Activated CD4-positive, alpha-beta T cell treated with anti-CD3 and anti-CD28 coated beads for 36 hours (primary cell): ENCODE data around the gene KDM1B. TPM values are rescaled to one million over a fixed set of nuclear protein-coding genes. Genes with fewer than 3 reads are reported as not detected.
"Not testable (repeated sequence)": the region's sequence is repeated elsewhere in the genome, so short reads cannot be mapped to it uniquely, and the experiment has no call there.

ENCODE experiments used
- ATAC-seq: fragments of 200-7000 bp; cut with Tn5 transposase; one replicate; pipeline ENCODE4 v1.10.0; 2021; ENCODE audit warnings: mild to moderate bottlenecking, moderate library complexity
- CTCF ChIA-PET: fragments of 350-600 bp; sonication (Branson Sonifier 250); formaldehyde crosslinking; loops from one replicate; lab custom pipeline; 2021; ENCODE audit warnings: antibody characterized with exemption; lab: Charles Lee
- POLR2A ChIA-PET: fragments of 350-600 bp; sonication (Branson Sonifier 250); formaldehyde crosslinking; loops from one replicate; lab custom pipeline; 2021; ENCODE audit warnings: antibody characterized with exemption, inconsistent platforms; lab: Charles Lee
- DNase-seq: peaks from one replicate; pipeline ENCODE4 v3.0.0-alpha.2; 2020
- H3K27ac Mint-ChIP-seq: one replicate; pipeline ENCODE4 v1.8.0; 2021; ENCODE audit warnings: mixed read lengths
- H3K27me3 Mint-ChIP-seq: one replicate; pipeline ENCODE4 v1.8.0; 2021; ENCODE audit warnings: mixed read lengths
- H3K36me3 Mint-ChIP-seq: one replicate; pipeline ENCODE4 v1.8.0; 2021; ENCODE audit warnings: low read depth, mixed read lengths
- H3K4me1 Mint-ChIP-seq: one replicate; pipeline ENCODE4 v1.8.0; 2021; ENCODE audit warnings: mixed read lengths
- H3K4me3 Mint-ChIP-seq: one replicate; pipeline ENCODE4 v1.8.0; 2021; ENCODE audit warnings: mild to moderate bottlenecking, moderate library complexity, mixed read lengths
- H3K9me3 Mint-ChIP-seq: one replicate; pipeline ENCODE4 v1.8.0; 2021; ENCODE audit warnings: low read depth, mixed read lengths
- intact Hi-C, 2 experiments: fragments of 100-400 bp; cut with DNase I in 1 of 2; cut with micrococcal nuclease in 1 of 2; formaldehyde crosslinking; loops; one replicate each; pipeline versions ENCODE4 v1.14.2 to v1.15.1; 2022 to 2024; cut with DNase I, micrococcal nuclease
- total RNA-seq, 2 experiments: library from RNA; stranded (reverse); gene quantifications; one replicate each; pipeline ENCODE4 v1.2.3, GENCODE V29; 2021

Gene KDM1B
- total RNA-seq, 2 experiments from 2014 or later = 13.4 to 13.9 TPM

GRCh38 chr6:18176198-18176597, 21.0 kb downstream of the KDM1B start:
- POLR2A ChIA-PET, H3K4me1 Mint-ChIP-seq, H3K9me3 Mint-ChIP-seq, H3K27ac Mint-ChIP-seq, CTCF ChIA-PET, H3K4me3 Mint-ChIP-seq, H3K27me3 Mint-ChIP-seq, ATAC-seq, DNase-seq, intact Hi-C loops: not testable (repeated sequence)
- peaks cover 49% of the 10 kb centered on the region for H3K36me3 Mint-ChIP-seq

GRCh38 chr6:18177286-18177965, 22.2 kb downstream of the KDM1B start:
- DNase-seq (no peak), ATAC-seq (no peak)
- Mint-ChIP-seq H3K36me3 (peaks cover 49% of the 10 kb centered on the region), H3K27ac (no peak overlapping the region), H3K27me3 (no peaks in the 10 kb centered on the region), H3K4me3 (no peak overlapping the region), H3K9me3 (peaks cover 6% of the 10 kb centered on the region), H3K4me1 (peaks cover 3% of the 10 kb centered on the region)
- POLR2A ChIA-PET = interaction anchor here (0.7 kb wide), 1 partner anchor 418 kb away, joined by 3 read pairs; no protein-coding TSS in a partner anchor
- CTCF ChIA-PET = no interaction called here
- intact Hi-C loops = no loop called here

- peaks cover 48% of the 10 kb centered on the region for H3K36me3 Mint-ChIP-seq
- H3K9me3 Mint-ChIP-seq = peaks cover 6% of the 10 kb centered on the region
- H3K4me1 Mint-ChIP-seq = peaks cover 2% of the 10 kb centered on the region
- ATAC-seq (no peak), DNase-seq (no peak)
- no peak overlapping the region for H3K27ac Mint-ChIP-seq
- intact Hi-C loops = no loop called here
- CTCF ChIA-PET = interaction anchor here (0.5 kb wide), 1 partner anchor 1284 kb away, joined by 3 read pairs; no protein-coding TSS in a partner anchor
- no peaks in the 10 kb centered on the region for H3K27me3 Mint-ChIP-seq
- POLR2A ChIA-PET = no interaction called here
- H3K4me3 Mint-ChIP-seq = no peak overlapping the region
These were observed 23.9 kb downstream of the KDM1B start for GRCh38 chr6:18178960-18179615.

GRCh38 chr6:18179770-18180356, 24.6 kb downstream of the KDM1B start:
- intact Hi-C loops = no loop called here
- POLR2A ChIA-PET = no interaction called here
- no peak for ATAC-seq
- Mint-ChIP-seq H3K4me1 (peaks cover 3% of the 10 kb centered on the region), H3K27ac (no peak overlapping the region), H3K4me3 (no peak overlapping the region), H3K27me3 (no peaks in the 10 kb centered on the region), H3K36me3 (peaks cover 43% of the 10 kb centered on the region), H3K9me3 (peaks cover 6% of the 10 kb centered on the region)
- CTCF ChIA-PET = interaction anchor here (0.5 kb wide), 1 partner anchor 1283 kb away, joined by 3 read pairs; no protein-coding TSS in a partner anchor
- DNase-seq = no peak

GRCh38 chr6:18182568-18182967, 27.3 kb downstream of the KDM1B start:
- DNase-seq (no peak), ATAC-seq (no peak)
- H3K27ac Mint-ChIP-seq = no peak overlapping the region
- CTCF ChIA-PET = no interaction called here
- POLR2A ChIA-PET = no interaction called here
- no peaks in the 10 kb centered on the region for H3K27me3 Mint-ChIP-seq
- intact Hi-C loops = no loop called here
- H3K4me3 Mint-ChIP-seq = no peak overlapping the region
- no peaks in the 10 kb centered on the region for H3K9me3 Mint-ChIP-seq
- peaks cover 25% of the 10 kb centered on the region for H3K36me3 Mint-ChIP-seq
- peaks cover 10% of the 10 kb centered on the region for H3K4me1 Mint-ChIP-seq

- no peaks in the 10 kb centered on the region for H3K27me3 Mint-ChIP-seq
- DNase-seq (no peak), ATAC-seq (no peak)
- CTCF ChIA-PET = interaction anchor here (0.6 kb wide), 1 partner anchor 629 kb away, joined by 3 read pairs; no protein-coding TSS in a partner anchor
- no peak overlapping the region for H3K27ac Mint-ChIP-seq
- POLR2A ChIA-PET = no interaction called here
- no peak overlapping the region for H3K4me3 Mint-ChIP-seq
- peaks cover 24% of the 10 kb centered on the region for H3K36me3 Mint-ChIP-seq
- H3K4me1 Mint-ChIP-seq = peaks cover 10% of the 10 kb centered on the region
- intact Hi-C loops = no loop called here
- no peaks in the 10 kb centered on the region for H3K9me3 Mint-ChIP-seq
These were observed 28.5 kb downstream of the KDM1B start for GRCh38 chr6:18183766-18184165.

- CTCF ChIA-PET = no interaction called here
These were observed 30.4 kb downstream of the KDM1B start for GRCh38 chr6:18185624-18186023.

GRCh38 chr6:18186033-18186432, 30.8 kb downstream of the KDM1B start:
- no peak overlapping the region for H3K27ac Mint-ChIP-seq
- H3K9me3 Mint-ChIP-seq = no peaks in the 10 kb centered on the region
- H3K4me1 Mint-ChIP-seq = peaks cover 8% of the 10 kb centered on the region
- intact Hi-C loops = no loop called here
- no peak overlapping the region for H3K4me3 Mint-ChIP-seq
- DNase-seq (no peak), ATAC-seq (no peak)
- H3K27me3 Mint-ChIP-seq = no peaks in the 10 kb centered on the region
- CTCF ChIA-PET = interaction anchor here (0.6 kb wide), 1 partner anchor 135 kb away, joined by 3 read pairs; no protein-coding TSS in a partner anchor
- H3K36me3 Mint-ChIP-seq = peaks cover 17% of the 10 kb centered on the region
- POLR2A ChIA-PET = no interaction called here

More at GRCh38 chr6:18185624-18186023, 30.4 kb downstream of the KDM1B start:
- POLR2A ChIA-PET = no interaction called here
- Mint-ChIP-seq H3K4me1 (peaks cover 8% of the 10 kb centered on the region), H3K4me3 (no peak overlapping the region), H3K27me3 (no peaks in the 10 kb centered on the region), H3K27ac (no peak overlapping the region), H3K9me3 (no peaks in the 10 kb centered on the region), H3K36me3 (peaks cover 18% of the 10 kb centered on the region)
- ATAC-seq (no peak), DNase-seq (no peak)
- intact Hi-C loops = no loop called here

GRCh38 chr6:18186540-18187250, 31.5 kb downstream of the KDM1B start:
- Mint-ChIP-seq H3K4me3 (no peak overlapping the region), H3K36me3 (peaks cover 21% of the 10 kb centered on the region)

GRCh38 chr6:18187701-18188100, 32.5 kb downstream of the KDM1B start:
- H3K27ac Mint-ChIP-seq = no peak overlapping the region
- intact Hi-C loops = no loop called here
- no peak overlapping the region for H3K4me3 Mint-ChIP-seq
- H3K36me3 Mint-ChIP-seq = peaks cover 20% of the 10 kb centered on the region
- ChIA-PET CTCF (no interaction called here), POLR2A (no interaction called here)
- no peak for DNase-seq
- no peak for ATAC-seq
- peaks cover 8% of the 10 kb centered on the region for H3K4me1 Mint-ChIP-seq
- no peaks in the 10 kb centered on the region for H3K27me3 Mint-ChIP-seq
- H3K9me3 Mint-ChIP-seq = no peaks in the 10 kb centered on the region

More at GRCh38 chr6:18186540-18187250, 31.5 kb downstream of the KDM1B start:
- intact Hi-C loops = no loop called here
- ChIA-PET POLR2A (no interaction called here), CTCF (interaction anchor here (0.6 kb wide), 1 partner anchor 136 kb away, joined by 3 read pairs; no protein-coding TSS in a partner anchor)
- peaks cover 8% of the 10 kb centered on the region for H3K4me1 Mint-ChIP-seq
- H3K27ac Mint-ChIP-seq = no peak overlapping the region
- no peaks in the 10 kb centered on the region for H3K9me3 Mint-ChIP-seq
- no peaks in the 10 kb centered on the region for H3K27me3 Mint-ChIP-seq
- DNase-seq = no peak
- no peak for ATAC-seq

GRCh38 chr6:18189196-18189595, 34.0 kb downstream of the KDM1B start:
- ChIA-PET CTCF (no interaction called here), POLR2A (no interaction called here)
- Mint-ChIP-seq H3K4me1 (peaks cover 8% of the 10 kb centered on the region), H3K27ac (no peak overlapping the region), H3K27me3 (no peaks in the 10 kb centered on the region), H3K36me3 (peaks cover 18% of the 10 kb centered on the region), H3K4me3 (no peak overlapping the region), H3K9me3 (no peaks in the 10 kb centered on the region)
- ATAC-seq (no peak), DNase-seq (no peak)
- intact Hi-C loops = no loop called here
